SU-DHL-6 (cell line): ENCODE data around the gene ISLR.

ENCODE experiments used
- H2AFZ ChIP-seq: fragments of 200-600 bp; sonication (generic); 2 replicates; pipeline ENCODE4 v1.6.1; 2014; ENCODE audit warnings: low read depth, mild to moderate bottlenecking, moderate library complexity, mixed read lengths, antibody characterized with exemption, low read length; ENCODE audit not compliant: severe bottlenecking
- H3F3A ChIP-seq: fragments of 200-600 bp; shearing (Covaris generic); 2 replicates; pipeline ENCODE4 v1.6.0; 2016; ENCODE audit warnings: antibody characterized with exemption, mild to moderate bottlenecking; ENCODE audit not compliant: insufficient read depth
- H3K27ac ChIP-seq: fragments of 200-600 bp; sonication (generic); 2 replicates; pipeline ENCODE4 v1.5.1; 2016; ENCODE audit warnings: low read depth, mild to moderate bottlenecking, low read length, moderate library complexity, mixed read lengths
- H3K27me3 ChIP-seq: fragments of 200-600 bp; sonication (generic), shearing (Covaris generic); 2 replicates; pipeline ENCODE4 v1.6.0; 2014; ENCODE audit warnings: mild to moderate bottlenecking, low read length
- H3K36me3 ChIP-seq: fragments of 200-600 bp; sonication (generic); 2 replicates; pipeline ENCODE4 v1.6.1; 2014; ENCODE audit warnings: mild to moderate bottlenecking, low read length, mixed read lengths
- H3K4me2 ChIP-seq: fragments of 300-600, 200-600 bp; shearing (Covaris generic), sonication (generic); 2 replicates; pipeline ENCODE4 v1.6.0; 2014; ENCODE audit warnings: low read length, low read depth, mild to moderate bottlenecking; ENCODE audit not compliant: poor library complexity, severe bottlenecking
- H3K4me3 ChIP-seq: fragments of 200-600 bp; sonication (generic); 2 replicates; pipeline ENCODE4 v1.5.1; 2014; ENCODE audit warnings: antibody characterized with exemption, low read length, mild to moderate bottlenecking, mixed read lengths; ENCODE audit not compliant: insufficient read depth, poor library complexity, severe bottlenecking
- H3K79me2 ChIP-seq: fragments of 200-600 bp; sonication (generic); 2 replicates; pipeline ENCODE4 v1.6.1; 2014; ENCODE audit warnings: mild to moderate bottlenecking, low read length, moderate library complexity; ENCODE audit not compliant: insufficient read depth
- H3K9ac ChIP-seq: fragments of 200-600 bp; sonication (generic); 2 replicates; pipeline ENCODE4 v1.7.0; 2014; ENCODE audit warnings: mild to moderate bottlenecking, low read length
- H3K9me2 ChIP-seq: fragments of 200-600 bp; sonication (generic); replicated peaks from 2 replicates; pipeline ENCODE4 v1.6.1; 2014; ENCODE audit warnings: low read length; ENCODE audit not compliant: insufficient read depth
- H3K9me3 ChIP-seq: fragments of 200-600 bp; sonication (generic); 2 replicates; pipeline ENCODE4 v1.6.1; 2014; ENCODE audit warnings: low read length, mixed read lengths; ENCODE audit not compliant: insufficient read depth
- H4K20me1 ChIP-seq: fragments of 200-600 bp; sonication (generic); 2 replicates; pipeline ENCODE4 v1.6.1; 2014; ENCODE audit warnings: low read depth, mild to moderate bottlenecking, antibody characterized with exemption, low read length, moderate library complexity, mixed read lengths
- CTCF ChIP-seq: fragments of 200-600 bp; sonication (generic); IDR thresholded peaks from one replicate; pipeline ENCODE4 v1.5.1; 2017; ENCODE audit warnings: antibody characterized with exemption, mild to moderate bottlenecking, low read length, moderate library complexity; ENCODE audit not compliant: insufficient read depth, poor library complexity, severe bottlenecking
- EZH2phosphoT487 ChIP-seq: fragments of 200-600 bp; sonication (generic), shearing (Covaris generic); conservative IDR thresholded peaks from 2 replicates; pipeline ENCODE4 v1.6.1; 2018; ENCODE audit warnings: mild to moderate bottlenecking, antibody characterized with exemption, low read length, moderate library complexity, mixed read lengths

ISLR gene

GRCh38 chr15:74217907-74218885, 44.7 kb downstream of the ISLR start:
- TF ChIP-seq EZH2phosphoT487 = no peak
- no peak for TF ChIP-seq CTCF
- H3K4me2 ChIP-seq = no peak overlapping the region
- no peak overlapping the region for H3K9ac ChIP-seq
- H3K36me3 ChIP-seq = no peaks in the 10 kb centered on the region
- no peaks in the 10 kb centered on the region for H3K9me2 ChIP-seq
- no peaks in the 10 kb centered on the region for H3F3A ChIP-seq
- no peaks in the 10 kb centered on the region for H3K27me3 ChIP-seq
- H3K4me3 ChIP-seq = no peak overlapping the region
- no peak overlapping the region for H2AFZ ChIP-seq
- H3K9me3 ChIP-seq = no peaks in the 10 kb centered on the region
- no peaks in the 10 kb centered on the region for H3K79me2 ChIP-seq
- no peak overlapping the region for H3K27ac ChIP-seq
- no peaks in the 10 kb centered on the region for H4K20me1 ChIP-seq

GRCh38 chr15:74220475-74221248, 47.2 kb downstream of the ISLR start:
- Histone ChIP-seq H3K27ac (no peak overlapping the region), H3K9me3 (no peaks in the 10 kb centered on the region), H3K27me3 (no peaks in the 10 kb centered on the region), H3K4me2 (no peak overlapping the region), H3K36me3 (no peaks in the 10 kb centered on the region), H4K20me1 (no peaks in the 10 kb centered on the region), H3K9ac (no peak overlapping the region), H3K4me3 (no peak overlapping the region), H3K9me2 (no peaks in the 10 kb centered on the region), H3F3A (no peaks in the 10 kb centered on the region), H3K79me2 (no peaks in the 10 kb centered on the region), H2AFZ (no peak overlapping the region)
- TF ChIP-seq EZH2phosphoT487 (no peak), CTCF (no peak)

- no peak for TF ChIP-seq CTCF
- TF ChIP-seq EZH2phosphoT487 = no peak
- Histone ChIP-seq H4K20me1 (no peaks in the 10 kb centered on the region), H2AFZ (no peak overlapping the region), H3K79me2 (no peaks in the 10 kb centered on the region), H3K4me3 (no peak overlapping the region), H3K9me2 (no peaks in the 10 kb centered on the region), H3K9ac (no peak overlapping the region), H3K9me3 (no peaks in the 10 kb centered on the region), H3K27me3 (no peaks in the 10 kb centered on the region), H3K27ac (no peak overlapping the region), H3F3A (no peaks in the 10 kb centered on the region), H3K4me2 (no peak overlapping the region), H3K36me3 (no peaks in the 10 kb centered on the region)
Observed at GRCh38 chr15:74221399-74222239, 48.1 kb downstream of the ISLR start.
